GM12874 (cell line): ENCODE data around the gene CENPF.

Experiments
- CTCF ChIP-seq: IDR thresholded peaks from 2 replicates; pipeline ENCODE4 v1.5.1; 2011; ENCODE audit warnings: low read depth, mild to moderate bottlenecking, control low read depth, low read length, moderate library complexity; ENCODE audit not compliant: insufficient read depth

Gene CENPF

GRCh38 chr1:214615871-214616270 is 12.9 kb downstream of the CENPF start:
- no peak for TF ChIP-seq CTCF

- TF ChIP-seq CTCF = no peak
Observed at GRCh38 chr1:214617246-214617645, 14.3 kb downstream of the CENPF start.

GRCh38 chr1:214617843-214618242 is 14.8 kb downstream of the CENPF start:
- TF ChIP-seq CTCF = no peak

- TF ChIP-seq CTCF = no peak
Observed at GRCh38 chr1:214621236-214621635, 18.2 kb downstream of the CENPF start.

- TF ChIP-seq CTCF = no peak
Observed at GRCh38 chr1:214623430-214623829, 20.4 kb downstream of the CENPF start.

GRCh38 chr1:214632091-214632490 is 29.1 kb downstream of the CENPF start:
- no peak for TF ChIP-seq CTCF

- TF ChIP-seq CTCF = no peak
Observed at GRCh38 chr1:214633686-214634085, 30.7 kb downstream of the CENPF start.

GRCh38 chr1:214634267-214634666 is 31.3 kb downstream of the CENPF start:
- no peak for TF ChIP-seq CTCF
